Neural cell (in vitro differentiated cells): Measurements from ENCODE around the gene AKAP8L. TPM values are rescaled to one million over a fixed set of nuclear protein-coding genes. Genes with fewer than 3 reads are reported as not detected.

Experiments
- H2AFZ ChIP-seq: fragments of 200-600, 300-800 bp; sonication (generic), shearing (Covaris generic); 2 replicates; pipeline ENCODE4 v1.6.0; 2014; ENCODE audit warnings: low read depth, mild to moderate bottlenecking, antibody characterized with exemption, low read length, moderate library complexity
- H3F3A ChIP-seq: fragments of 200-600 bp; shearing (Covaris generic); 2 replicates; pipeline ENCODE4 v1.6.1; 2016; ENCODE audit warnings: mild to moderate bottlenecking, moderate library complexity, mixed read lengths, antibody characterized with exemption, low read length; ENCODE audit not compliant: insufficient read depth, poor library complexity, severe bottlenecking
- H3K27ac ChIP-seq: fragments of 200-600, 300-800 bp; sonication (generic), shearing (Covaris generic); 2 replicates; pipeline ENCODE4 v1.5.1; 2014; ENCODE audit warnings: mild to moderate bottlenecking, low read length, moderate library complexity
- H3K27me3 ChIP-seq: fragments of 300-800, 200-600 bp; sonication (generic), shearing (Covaris generic); 2 replicates; pipeline ENCODE4 v1.6.0; 2014; ENCODE audit warnings: mild to moderate bottlenecking, low read depth, low read length, moderate library complexity; ENCODE audit not compliant: insufficient read depth
- H3K36me3 ChIP-seq: fragments of 300-800, 200-600 bp; sonication (generic), shearing (Covaris generic); 2 replicates; pipeline ENCODE4 v1.5.1; 2014; ENCODE audit warnings: mild to moderate bottlenecking, antibody characterized with exemption, low read length, moderate library complexity; ENCODE audit not compliant: insufficient read depth
- H3K4me2 ChIP-seq: fragments of 300-800, 200-600 bp; sonication (generic), shearing (Covaris generic); 2 replicates; pipeline ENCODE4 v1.6.0; 2014; ENCODE audit warnings: mild to moderate bottlenecking, low read length
- H3K4me3 ChIP-seq: fragments of 300-800, 200-600 bp; sonication (generic), shearing (Covaris generic); 2 replicates; pipeline ENCODE4 v1.5.1; 2014; ENCODE audit warnings: mild to moderate bottlenecking, low read length, moderate library complexity
- H3K79me2 ChIP-seq: fragments of 200-600 bp; shearing (Covaris generic); replicated peaks from 2 replicates; pipeline ENCODE4 v1.6.0; 2014; ENCODE audit warnings: mild to moderate bottlenecking, low read length, moderate library complexity; ENCODE audit not compliant: insufficient read depth
- H3K9ac ChIP-seq: fragments of 300-800, 200-600 bp; sonication (generic), shearing (Covaris generic); 2 replicates; pipeline ENCODE4 v1.6.1; 2016; ENCODE audit warnings: mild to moderate bottlenecking, low read length, mixed read lengths
- H3K9me2 ChIP-seq: fragments of 200-600 bp; shearing (Covaris generic); 2 replicates; pipeline ENCODE4 v1.6.1; 2016; ENCODE audit warnings: mild to moderate bottlenecking, low read length, mixed read lengths; ENCODE audit not compliant: insufficient read depth
- H3K9me3 ChIP-seq: fragments of 200-600, 300-800 bp; sonication (generic), shearing (Covaris generic); 2 replicates; pipeline ENCODE4 v1.6.1; 2016; ENCODE audit warnings: mild to moderate bottlenecking, mixed run types, low read length, moderate library complexity, mixed read lengths
- H4K20me1 ChIP-seq: fragments of 200-600 bp; shearing (Covaris generic); 2 replicates; pipeline ENCODE4 v1.6.1; 2016; ENCODE audit warnings: mild to moderate bottlenecking, mixed run types; ENCODE audit not compliant: insufficient read depth
- EP300 ChIP-seq: fragments of 450-650 bp; conservative IDR thresholded peaks from 2 replicates; pipeline ENCODE4 v1.6.1; 2014; ENCODE audit warnings: antibody characterized with exemption, mild to moderate bottlenecking, moderate library complexity; ENCODE audit not compliant: poor library complexity, severe bottlenecking
- EZH2 ChIP-seq: fragments of 200-600, 300-800 bp; shearing (Covaris generic), sonication (generic); IDR thresholded peaks from 2 replicates; pipeline ENCODE4 v1.6.1; 2014; ENCODE audit warnings: antibody characterized with exemption, low read length, borderline replicate concordance, mild to moderate bottlenecking; ENCODE audit not compliant: insufficient read depth, poor library complexity, severe bottlenecking
- MXI1 ChIP-seq: fragments of 450-650 bp; conservative IDR thresholded peaks from 2 replicates; pipeline ENCODE4 v1.6.1; 2014; ENCODE audit warnings: antibody characterized with exemption, mild to moderate bottlenecking; ENCODE audit not compliant: poor library complexity, severe bottlenecking
- POLR2AphosphoS5 ChIP-seq: IDR thresholded peaks from 2 replicates; pipeline ENCODE4 v1.6.1; 2012
- RAD21 ChIP-seq: fragments of 450-650 bp; conservative IDR thresholded peaks from 2 replicates; pipeline ENCODE4 v1.6.1; 2014; ENCODE audit warnings: antibody characterized with exemption, mild to moderate bottlenecking, moderate library complexity
- SMC3 ChIP-seq: fragments of 450-650 bp; conservative IDR thresholded peaks from 2 replicates; pipeline ENCODE4 v1.6.1; 2014; ENCODE audit warnings: antibody characterized with exemption, mild to moderate bottlenecking, moderate library complexity; ENCODE audit not compliant: poor library complexity
- TAF1 ChIP-seq: IDR thresholded peaks from 2 replicates; pipeline ENCODE4 v1.6.1; 2012; ENCODE audit warnings: low read depth
- polyA plus RNA-seq: library from polyadenylated mRNA; depleted of rRNA; stranded (reverse); fragments of >200 nt; gene quantifications from 2 replicates; pipeline ENCODE4 v1.2.3, GENCODE V29; 2014
- TF ChIP-seq, protein P1 (sequence below): fragments of 450-650 bp; IDR thresholded peaks from 2 replicates; pipeline ENCODE4 v1.5.1; 2014; ENCODE audit warnings: antibody characterized with exemption, mild to moderate bottlenecking, moderate library complexity; ENCODE audit not compliant: poor library complexity, severe bottlenecking
- TF ChIP-seq, protein P2 (sequence below): IDR thresholded peaks from 2 replicates; pipeline ENCODE4 v1.6.1; 2012; ENCODE audit warnings: borderline replicate concordance

The AKAP8L gene
- polyA plus RNA-seq, 1 donor from 2014 or later = 281 TPM

DNA sequence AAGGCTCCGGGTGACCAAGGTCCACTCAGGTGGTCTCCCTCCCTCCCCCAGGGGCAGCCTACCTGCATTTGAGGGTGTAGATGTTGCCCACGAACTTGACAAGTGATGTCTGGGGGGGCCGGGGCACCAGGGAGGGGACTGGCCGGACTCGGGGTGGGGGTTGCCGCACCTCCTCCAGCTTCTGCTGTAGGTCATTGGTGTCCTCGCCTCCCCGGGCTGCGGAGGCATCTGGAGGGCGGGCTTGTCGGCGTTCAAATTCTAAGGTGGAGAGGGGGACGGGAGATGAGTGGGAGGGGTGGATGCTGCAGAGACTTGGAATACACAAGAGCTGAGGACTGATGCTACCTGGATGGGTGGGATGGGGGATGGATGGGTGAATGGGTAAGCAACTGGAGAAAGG lies 5.3 kb upstream of the AKAP8L start:
- Histone ChIP-seq H3K4me2 (no peak overlapping the region), H4K20me1 (no peaks in the 10 kb centered on the region), H3F3A (no peaks in the 10 kb centered on the region), H3K27ac (no peak overlapping the region), H3K27me3 (no peaks in the 10 kb centered on the region), H3K9me2 (no peaks in the 10 kb centered on the region), H2AFZ (no peak overlapping the region), H3K36me3 (peaks cover 20% of the 10 kb centered on the region), H3K9ac (no peak overlapping the region), H3K4me3 (no peak overlapping the region), H3K79me2 (no peaks in the 10 kb centered on the region), H3K9me3 (no peaks in the 10 kb centered on the region)
- no peak for TF ChIP-seq SMC3
- TF ChIP-seq, protein P1, sequence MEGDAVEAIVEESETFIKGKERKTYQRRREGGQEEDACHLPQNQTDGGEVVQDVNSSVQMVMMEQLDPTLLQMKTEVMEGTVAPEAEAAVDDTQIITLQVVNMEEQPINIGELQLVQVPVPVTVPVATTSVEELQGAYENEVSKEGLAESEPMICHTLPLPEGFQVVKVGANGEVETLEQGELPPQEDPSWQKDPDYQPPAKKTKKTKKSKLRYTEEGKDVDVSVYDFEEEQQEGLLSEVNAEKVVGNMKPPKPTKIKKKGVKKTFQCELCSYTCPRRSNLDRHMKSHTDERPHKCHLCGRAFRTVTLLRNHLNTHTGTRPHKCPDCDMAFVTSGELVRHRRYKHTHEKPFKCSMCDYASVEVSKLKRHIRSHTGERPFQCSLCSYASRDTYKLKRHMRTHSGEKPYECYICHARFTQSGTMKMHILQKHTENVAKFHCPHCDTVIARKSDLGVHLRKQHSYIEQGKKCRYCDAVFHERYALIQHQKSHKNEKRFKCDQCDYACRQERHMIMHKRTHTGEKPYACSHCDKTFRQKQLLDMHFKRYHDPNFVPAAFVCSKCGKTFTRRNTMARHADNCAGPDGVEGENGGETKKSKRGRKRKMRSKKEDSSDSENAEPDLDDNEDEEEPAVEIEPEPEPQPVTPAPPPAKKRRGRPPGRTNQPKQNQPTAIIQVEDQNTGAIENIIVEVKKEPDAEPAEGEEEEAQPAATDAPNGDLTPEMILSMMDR = no peak
- no peak for TF ChIP-seq TAF1
- TF ChIP-seq EZH2 = no peak
- TF ChIP-seq, protein P2, sequence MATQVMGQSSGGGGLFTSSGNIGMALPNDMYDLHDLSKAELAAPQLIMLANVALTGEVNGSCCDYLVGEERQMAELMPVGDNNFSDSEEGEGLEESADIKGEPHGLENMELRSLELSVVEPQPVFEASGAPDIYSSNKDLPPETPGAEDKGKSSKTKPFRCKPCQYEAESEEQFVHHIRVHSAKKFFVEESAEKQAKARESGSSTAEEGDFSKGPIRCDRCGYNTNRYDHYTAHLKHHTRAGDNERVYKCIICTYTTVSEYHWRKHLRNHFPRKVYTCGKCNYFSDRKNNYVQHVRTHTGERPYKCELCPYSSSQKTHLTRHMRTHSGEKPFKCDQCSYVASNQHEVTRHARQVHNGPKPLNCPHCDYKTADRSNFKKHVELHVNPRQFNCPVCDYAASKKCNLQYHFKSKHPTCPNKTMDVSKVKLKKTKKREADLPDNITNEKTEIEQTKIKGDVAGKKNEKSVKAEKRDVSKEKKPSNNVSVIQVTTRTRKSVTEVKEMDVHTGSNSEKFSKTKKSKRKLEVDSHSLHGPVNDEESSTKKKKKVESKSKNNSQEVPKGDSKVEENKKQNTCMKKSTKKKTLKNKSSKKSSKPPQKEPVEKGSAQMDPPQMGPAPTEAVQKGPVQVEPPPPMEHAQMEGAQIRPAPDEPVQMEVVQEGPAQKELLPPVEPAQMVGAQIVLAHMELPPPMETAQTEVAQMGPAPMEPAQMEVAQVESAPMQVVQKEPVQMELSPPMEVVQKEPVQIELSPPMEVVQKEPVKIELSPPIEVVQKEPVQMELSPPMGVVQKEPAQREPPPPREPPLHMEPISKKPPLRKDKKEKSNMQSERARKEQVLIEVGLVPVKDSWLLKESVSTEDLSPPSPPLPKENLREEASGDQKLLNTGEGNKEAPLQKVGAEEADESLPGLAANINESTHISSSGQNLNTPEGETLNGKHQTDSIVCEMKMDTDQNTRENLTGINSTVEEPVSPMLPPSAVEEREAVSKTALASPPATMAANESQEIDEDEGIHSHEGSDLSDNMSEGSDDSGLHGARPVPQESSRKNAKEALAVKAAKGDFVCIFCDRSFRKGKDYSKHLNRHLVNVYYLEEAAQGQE = no peak

DNA sequence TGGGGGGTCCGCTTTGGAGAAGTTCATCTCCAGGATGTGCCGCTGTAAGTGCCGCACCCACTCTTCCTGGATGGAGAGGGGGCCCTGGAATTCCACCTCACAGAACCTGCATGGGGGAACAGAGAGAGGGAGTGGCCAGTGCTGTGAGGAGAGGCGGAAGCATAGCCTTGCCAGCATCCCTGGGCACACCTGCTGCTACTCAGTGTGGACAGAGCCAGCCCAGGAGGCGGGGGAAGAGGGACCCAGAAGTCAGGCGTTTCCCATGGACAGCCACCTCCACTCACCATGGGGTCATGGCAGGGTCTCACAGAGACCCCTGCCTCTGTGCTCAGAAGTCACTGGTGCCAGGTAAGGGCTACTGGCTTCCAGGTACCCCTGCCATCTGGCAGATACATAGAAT lies 4.3 kb upstream of the AKAP8L start:
- H3K9me3 ChIP-seq = no peaks in the 10 kb centered on the region
- peaks cover 20% of the 10 kb centered on the region for H3K36me3 ChIP-seq
- no peaks in the 10 kb centered on the region for H3K9me2 ChIP-seq
- H3F3A ChIP-seq = no peaks in the 10 kb centered on the region
- H3K27me3 ChIP-seq = no peaks in the 10 kb centered on the region
- H3K4me3 ChIP-seq = no peak overlapping the region
- TF ChIP-seq SMC3 (no peak), TAF1 (no peak)
- H3K4me2 ChIP-seq = no peak overlapping the region
- no peak overlapping the region for H3K27ac ChIP-seq
- no peaks in the 10 kb centered on the region for H4K20me1 ChIP-seq
- peaks cover 5% of the 10 kb centered on the region for H3K79me2 ChIP-seq
- H3K9ac ChIP-seq = no peak overlapping the region
- no peak overlapping the region for H2AFZ ChIP-seq

DNA sequence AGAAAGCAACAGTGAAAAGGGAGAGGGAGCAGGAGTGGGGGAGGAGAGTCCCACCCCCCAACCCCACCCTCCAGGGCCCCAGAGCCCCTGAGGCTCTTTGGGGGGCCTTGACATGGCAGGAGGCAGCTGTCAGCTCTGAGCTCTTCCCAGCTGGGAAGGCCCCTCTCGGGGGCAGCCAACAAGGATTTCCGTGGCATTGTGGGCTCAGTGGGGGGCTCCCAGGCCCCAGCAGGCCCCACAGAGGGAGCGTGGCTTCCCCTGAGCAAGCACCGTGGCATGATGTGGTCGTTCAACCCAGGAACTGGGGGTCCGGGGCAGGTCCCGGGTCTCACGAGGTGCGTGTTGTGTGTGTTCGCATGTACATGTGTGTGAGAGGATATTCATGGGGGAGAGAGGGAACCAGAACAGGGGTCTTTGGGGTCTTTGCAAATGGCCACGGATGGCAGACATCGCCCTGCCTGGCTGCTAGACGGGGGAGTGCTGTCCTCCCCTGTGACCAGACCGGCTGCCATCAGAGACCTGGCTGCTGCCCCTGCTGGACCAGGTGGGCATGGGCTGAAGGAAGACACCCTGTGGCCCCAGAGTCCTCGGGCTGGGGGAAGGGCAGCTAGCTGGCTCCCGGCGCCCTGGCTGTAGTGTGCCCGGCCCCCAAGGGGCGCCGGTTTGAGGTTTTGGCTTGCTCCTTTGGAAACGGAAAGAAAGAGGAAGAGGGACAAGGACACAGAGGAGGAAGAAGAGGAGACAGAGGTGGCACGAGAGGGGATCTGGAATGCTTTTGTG lies 3.7 kb upstream of the AKAP8L start:
- TF ChIP-seq SMC3 (no peak), MXI1 (no peak), EZH2 (no peak), EP300 (no peak), POLR2AphosphoS5 (no peak), RAD21 (no peak), TAF1 (no peak)
- TF ChIP-seq, protein P2 = no peak
- TF ChIP-seq, protein P1 = no peak
- H2AFZ ChIP-seq = no peak overlapping the region
- H3K27me3 ChIP-seq = no peaks in the 10 kb centered on the region
- H3K9me2 ChIP-seq = no peaks in the 10 kb centered on the region
- H3K9me3 ChIP-seq = no peaks in the 10 kb centered on the region
- H3F3A ChIP-seq = no peaks in the 10 kb centered on the region
- no peak overlapping the region for H3K27ac ChIP-seq
- no peak overlapping the region for H3K9ac ChIP-seq
- no peaks in the 10 kb centered on the region for H4K20me1 ChIP-seq
- H3K4me2 ChIP-seq = no peak overlapping the region
- H3K4me3 ChIP-seq = no peak overlapping the region
- H3K36me3 ChIP-seq = peaks cover 20% of the 10 kb centered on the region
- H3K79me2 ChIP-seq = peaks cover 11% of the 10 kb centered on the region
